Stimulated activated naive CD8-positive, alpha-beta T cell treated with anti-CD3 and anti-CD28 coated beads, Interleukin-15, Interleukin-2, amounts not matched to agents 100 U/mL and 50 U/mL, for 24 hours (primary cell): Measurements from ENCODE around the gene NPC1L1.

Experiments
- ATAC-seq: fragments of 150-1000 bp; cut with Tn5 transposase; one replicate; pipeline ENCODE4 v1.10.0; 2021
- DNase-seq: peaks from one replicate; pipeline ENCODE4 v3.0.0; 2021

NPC1L1 gene

DNA sequence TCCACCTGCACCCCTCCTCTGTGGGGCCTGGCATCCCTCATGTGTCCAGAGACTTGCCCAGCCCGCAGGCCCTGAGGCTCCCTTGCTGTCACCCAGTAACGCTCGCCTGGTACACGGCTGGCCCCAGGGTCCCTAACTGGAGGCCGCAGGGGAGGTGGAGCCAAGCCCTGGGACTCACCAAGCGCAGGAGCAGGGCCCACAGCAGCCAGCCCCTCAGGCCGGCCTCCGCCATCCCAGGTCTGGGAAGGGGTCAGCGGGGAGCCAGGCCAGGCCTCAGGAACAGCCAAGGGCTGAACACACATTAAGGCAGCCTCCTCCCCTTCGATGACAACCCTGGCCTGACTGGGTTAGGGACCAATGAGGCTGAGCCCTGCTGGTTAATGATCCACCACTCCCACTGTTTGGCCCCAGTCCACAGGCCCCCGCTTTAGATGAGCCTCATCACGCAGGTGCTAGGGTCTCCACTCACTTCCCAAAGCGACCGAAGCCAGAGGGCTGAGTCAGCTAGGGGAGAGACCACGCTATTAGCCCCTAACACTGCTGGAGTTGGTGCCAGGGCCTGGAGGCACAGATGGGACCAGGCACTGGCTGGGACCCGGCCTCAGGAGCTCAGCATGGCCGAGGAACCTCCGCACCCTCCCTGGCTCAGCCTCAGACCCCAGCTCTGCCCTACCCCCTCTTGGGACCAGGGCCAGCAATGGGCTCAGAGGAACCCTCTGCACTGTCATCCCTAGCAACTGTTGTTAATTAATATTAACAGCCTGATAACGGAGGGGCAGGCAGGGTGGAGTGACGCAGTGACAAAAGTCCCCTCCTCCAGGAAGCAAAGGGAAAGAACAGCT, at the start of gene NPC1L1:
Gene NPC1L1 (minus strand): TSS at position 303 of the 842 bp plus-strand sequence. CDS start 71 bp downstream, at position 232.
- no peak for ATAC-seq
- DNase-seq: no peak

DNA sequence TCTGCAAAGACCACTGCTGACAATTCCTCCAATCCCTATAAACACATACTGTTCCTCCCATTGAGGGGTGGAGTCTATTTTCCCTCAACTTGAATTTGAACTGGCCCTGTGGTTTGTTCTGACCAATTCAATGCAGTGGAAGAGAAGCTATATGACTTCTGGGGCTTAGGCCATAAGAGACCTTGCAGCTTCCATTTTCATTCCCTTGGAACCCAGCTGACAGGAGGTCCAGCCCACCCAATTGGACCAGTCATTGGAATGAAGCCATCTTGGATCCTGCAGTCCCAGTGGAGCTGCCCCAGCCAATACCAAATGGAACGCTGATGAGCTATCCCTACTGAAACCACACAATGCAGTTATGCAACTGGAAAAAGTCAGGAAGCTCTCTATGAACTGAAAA, 49.8 kb upstream of the NPC1L1 start:
- no peak for ATAC-seq
- no peak for DNase-seq

DNA sequence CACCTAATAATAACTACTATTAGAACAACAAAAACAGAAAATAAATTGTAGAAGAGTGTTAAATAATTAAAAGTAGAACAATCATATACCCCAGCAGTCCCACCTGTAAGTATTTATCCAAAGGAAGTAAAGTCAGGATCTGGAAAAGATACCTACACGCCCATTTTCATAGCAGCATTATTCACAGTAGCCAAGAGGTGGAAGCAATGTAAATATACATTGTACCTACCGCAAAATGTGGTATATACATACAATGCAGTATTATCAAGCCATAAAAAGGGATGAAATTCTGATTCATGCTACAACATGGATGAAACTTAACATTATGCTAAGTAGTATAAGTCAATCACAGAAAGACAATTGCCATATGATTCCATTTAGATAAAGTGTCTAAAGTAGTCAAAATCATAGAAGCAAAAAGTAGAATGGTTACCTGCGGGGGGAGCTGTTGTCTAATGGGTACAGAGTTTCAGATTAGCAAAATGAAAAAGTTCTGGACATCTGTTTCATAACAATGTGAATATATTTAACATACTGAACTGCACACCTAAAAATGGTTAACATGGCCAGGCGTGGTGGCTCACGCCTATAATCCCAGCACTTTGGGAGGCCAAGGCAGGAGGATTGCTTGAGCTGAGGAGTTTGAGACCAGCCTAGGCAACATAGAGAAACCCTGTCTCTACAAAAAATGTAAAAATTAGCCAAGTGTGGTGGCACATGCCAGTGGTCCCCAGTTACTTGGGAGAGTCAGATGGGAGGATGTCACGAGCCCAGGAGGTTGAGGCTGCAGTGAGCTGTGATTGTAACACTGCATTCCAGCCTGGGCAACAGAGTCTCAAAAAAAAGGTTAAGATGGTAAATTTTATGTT, 46.9 kb upstream of the NPC1L1 start:
- peak; percentile 77 for ATAC-seq
- peak; percentile 59 for DNase-seq

- no peak for DNase-seq
- ATAC-seq: no peak
These were observed 42.2 kb upstream of the NPC1L1 start for GRCh38 chr7:44583146-44583865.

DNA sequence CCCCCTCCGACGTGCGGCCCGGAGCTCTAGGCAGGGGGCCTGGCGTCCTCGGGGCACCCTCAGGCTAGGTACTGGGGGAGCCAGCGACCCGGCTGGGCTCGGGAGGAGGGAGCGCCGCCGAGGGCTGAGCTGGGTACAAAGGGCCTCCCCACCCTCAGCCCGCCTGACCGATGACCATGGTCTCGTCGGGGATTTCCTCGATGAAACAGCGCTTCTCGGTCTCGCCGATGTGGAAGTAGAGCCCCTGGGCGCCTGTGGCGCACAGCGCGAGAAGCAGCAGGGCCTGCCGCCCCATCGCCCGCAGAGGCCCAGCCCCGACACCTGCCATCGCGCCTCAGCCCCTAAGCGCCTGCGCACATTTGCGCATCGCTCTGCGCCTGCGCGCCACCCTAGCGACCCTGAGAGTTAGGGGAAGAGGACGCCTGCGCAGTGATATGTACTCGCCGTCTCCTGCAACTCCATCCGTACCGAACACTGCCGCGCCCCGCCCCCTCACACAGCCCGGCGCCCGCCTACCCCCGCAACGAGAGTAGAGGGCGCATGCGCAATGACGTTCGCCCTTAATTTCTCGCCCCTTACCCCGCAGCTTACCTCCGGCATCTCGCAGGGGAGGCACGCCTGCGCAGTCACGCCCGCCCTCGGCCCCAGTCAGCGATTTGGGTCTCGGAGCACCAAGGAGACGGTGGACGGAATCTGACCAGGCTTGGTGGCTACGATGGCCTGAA, 40.9 kb upstream of the NPC1L1 start, which contains the start of gene TMED4:
Gene TMED4 (minus strand): TSS at position 353 of the 725 bp plus-strand sequence. CDS start 25 bp downstream, at position 328.
- peak; percentile 96 for ATAC-seq
- peak; percentile 100 for DNase-seq

GRCh38 chr7:44580945-44581878, 40.1 kb upstream of the NPC1L1 start:
- DNase-seq: peak; percentile 56
- peak; percentile 36 for ATAC-seq

GRCh38 chr7:44576228-44576627, 35.1 kb upstream of the NPC1L1 start:
- DNase-seq (no peak), ATAC-seq (no peak)

GRCh38 chr7:44575054-44575453, 33.9 kb upstream of the NPC1L1 start:
- DNase-seq (no peak), ATAC-seq (no peak)

DNA sequence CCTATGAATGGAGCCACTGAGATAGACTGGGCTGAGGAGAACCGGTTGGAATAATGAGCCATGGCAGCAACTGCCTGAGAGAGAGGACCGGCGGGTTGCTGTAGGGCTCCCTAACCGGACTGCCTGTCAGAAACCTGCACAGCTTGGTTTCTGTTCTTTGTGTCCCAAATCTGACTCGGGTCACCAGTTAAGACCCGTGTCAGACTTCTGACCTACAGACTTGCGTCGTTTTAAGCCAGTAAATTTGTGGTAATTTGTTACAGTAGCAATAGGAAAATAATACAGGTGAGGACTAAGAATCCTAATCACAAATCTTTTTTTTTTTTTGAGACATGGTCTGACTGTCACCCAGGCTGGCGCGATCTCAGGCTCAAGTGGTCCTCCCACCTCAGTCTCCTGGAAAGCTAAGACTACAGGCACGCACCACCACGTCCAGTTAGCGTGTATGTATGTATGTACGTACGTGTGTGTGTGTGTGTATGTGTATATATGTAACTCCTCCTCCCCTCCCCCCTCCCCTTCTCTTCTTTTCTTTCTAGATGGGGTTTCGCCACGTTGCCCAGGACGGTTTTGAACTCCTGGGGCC, 33.2 kb upstream of the NPC1L1 start:
- no peak for DNase-seq
- no peak for ATAC-seq

DNA sequence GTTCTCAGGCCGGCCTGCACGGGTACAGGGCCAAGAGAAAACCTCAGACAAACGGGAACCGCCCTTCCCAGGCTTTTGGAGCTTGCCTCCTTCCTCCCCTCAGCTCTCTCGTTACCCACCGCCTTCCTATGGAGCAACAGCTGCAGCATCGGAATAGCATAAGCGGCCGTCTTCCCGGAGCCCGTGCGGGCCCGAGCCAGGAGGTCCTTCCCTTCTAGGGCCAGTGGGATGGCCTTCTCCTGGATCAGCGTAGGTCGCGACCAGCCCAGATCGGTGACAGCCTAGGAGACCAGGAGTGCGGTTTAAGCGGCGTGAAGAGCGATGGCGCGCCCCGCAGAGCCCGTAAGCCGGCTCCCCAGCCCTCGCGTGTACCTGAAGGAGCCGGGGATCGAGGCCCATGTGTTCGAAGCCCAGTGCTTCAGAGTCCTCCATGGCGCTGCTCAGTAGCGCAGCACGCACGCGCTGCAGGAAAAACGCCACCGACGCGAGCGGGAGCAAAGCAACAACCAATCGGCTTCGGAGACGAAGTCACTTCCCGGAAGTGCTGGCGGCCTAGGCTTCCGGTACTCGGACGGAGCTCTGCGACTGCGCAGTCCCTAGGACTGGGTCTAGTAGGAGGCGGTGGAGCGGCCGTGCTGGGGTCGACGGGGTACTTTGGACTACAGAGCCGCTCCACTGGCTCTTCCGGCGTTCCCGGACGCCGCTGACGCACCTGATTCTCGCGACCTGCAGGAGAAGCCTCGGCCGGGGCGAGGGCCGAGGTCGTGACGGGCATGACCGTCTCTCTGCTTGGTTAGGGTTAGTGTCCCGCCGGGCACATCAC, 32.5 kb upstream of the NPC1L1 start, which contains the start of gene DDX56:
Gene DDX56 (minus strand): TSS at position 445 of the 823 bp plus-strand sequence. CDS start 13 bp downstream, at position 432.
- DNase-seq: peak; percentile 94
- ATAC-seq: peak; percentile 97

- no peak for DNase-seq
These were observed 31.6 kb upstream of the NPC1L1 start for GRCh38 chr7:44572771-44573170.

DNA sequence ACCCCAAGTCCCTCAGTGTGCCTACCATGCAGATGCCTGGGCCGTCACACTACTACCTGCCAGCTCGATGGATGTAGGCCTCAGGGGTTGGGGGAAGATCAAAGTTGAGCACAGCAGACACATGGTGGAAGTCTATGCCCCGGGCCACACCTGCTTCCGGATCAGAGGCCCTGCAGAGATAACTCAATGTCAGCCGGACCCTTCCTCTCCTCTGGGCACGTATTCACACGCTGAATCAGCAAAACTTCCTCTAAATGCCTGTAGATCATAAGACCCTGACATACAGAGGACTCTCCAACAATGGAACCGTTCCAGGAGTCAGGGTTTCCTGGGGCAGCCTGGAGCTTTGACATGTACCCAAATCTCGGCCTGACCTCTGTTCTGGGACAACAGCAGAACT, 28.8 kb upstream of the NPC1L1 start:
- no peak for DNase-seq
- no peak for ATAC-seq

More at GRCh38 chr7:44572771-44573170, 31.6 kb upstream of the NPC1L1 start:
- no peak for ATAC-seq

DNA sequence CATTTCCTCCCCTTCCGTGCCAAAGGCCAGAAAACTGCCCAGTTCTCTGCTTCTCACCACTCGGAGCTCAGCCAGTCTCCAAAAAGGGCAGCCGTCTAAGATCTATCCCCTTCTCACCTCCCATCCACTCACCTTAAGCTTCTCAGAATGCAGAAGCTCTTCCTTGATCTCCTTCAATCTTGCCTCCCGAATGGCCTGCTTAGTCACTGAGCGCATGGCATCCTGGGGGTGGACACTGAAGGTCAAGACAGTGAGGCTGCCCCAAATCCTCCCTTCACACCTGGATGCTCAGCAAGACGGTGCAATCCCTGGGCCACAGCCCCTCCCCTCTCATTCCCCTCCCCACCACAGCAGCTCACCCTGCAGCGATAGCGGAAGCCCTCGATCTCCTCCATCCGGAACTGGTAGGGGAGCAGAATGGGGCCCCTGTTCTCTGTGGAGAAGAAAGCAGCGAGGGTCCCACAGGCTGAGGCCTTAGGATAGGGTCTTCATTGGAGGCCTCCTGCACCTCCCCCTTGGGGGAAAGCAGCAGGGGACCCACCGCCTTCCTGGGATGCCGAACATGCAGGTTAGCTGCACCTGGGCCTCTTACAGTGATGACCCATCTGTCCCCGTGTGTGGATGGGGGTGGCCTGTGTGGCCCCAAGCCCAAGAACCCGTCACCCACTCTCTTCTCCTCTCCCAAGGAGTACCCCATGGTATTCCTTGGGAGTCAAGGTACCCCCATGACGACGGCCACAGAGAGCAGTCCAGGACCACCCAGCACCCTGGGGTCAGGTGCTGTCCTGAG, 27.8 kb upstream of the NPC1L1 start:
- DNase-seq (no peak), ATAC-seq (no peak)

DNA sequence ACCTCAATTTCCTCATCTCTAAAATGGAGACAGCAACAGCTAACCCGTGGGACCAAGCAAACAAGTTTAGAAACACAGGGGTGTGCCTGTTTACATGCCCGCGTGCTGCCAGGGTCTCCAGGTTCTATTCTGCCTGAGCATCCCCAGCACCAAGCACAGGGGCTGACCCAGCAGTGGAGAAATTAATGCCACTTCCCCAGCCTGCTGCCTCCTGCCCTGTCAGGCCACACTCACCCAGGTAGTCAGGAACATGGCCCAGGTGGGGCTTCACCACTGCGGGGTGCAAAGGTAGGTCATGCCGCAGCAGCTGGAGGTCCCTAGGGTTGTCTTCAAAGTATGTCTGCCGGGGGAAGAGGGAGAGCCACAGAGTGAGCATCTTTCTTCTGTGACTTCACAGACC, 26.8 kb upstream of the NPC1L1 start:
- no peak for ATAC-seq
- DNase-seq: no peak

DNA sequence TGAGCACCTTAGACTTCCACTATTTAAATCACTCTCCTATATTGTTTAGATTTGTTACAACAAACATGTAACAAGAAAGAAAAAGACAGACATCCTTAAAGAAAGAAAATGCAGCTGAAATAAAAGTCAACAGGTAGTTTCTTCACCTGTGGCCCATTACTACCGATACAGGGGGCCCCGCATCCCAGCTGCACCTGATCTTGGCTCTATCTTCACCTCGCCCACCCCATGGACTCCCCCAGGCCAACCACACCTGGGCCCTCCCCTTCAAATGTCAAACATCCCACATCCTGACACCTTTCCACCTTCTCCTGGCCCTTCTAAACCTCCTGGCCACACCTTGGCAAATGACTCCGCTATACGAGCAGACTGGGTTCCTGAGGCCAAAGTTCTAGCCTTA, 25.6 kb upstream of the NPC1L1 start:
- DNase-seq (no peak), ATAC-seq (no peak)

- peak; percentile 20 for ATAC-seq
- DNase-seq: no peak
These were observed 24.8 kb upstream of the NPC1L1 start for GRCh38 chr7:44565795-44566559.

DNA sequence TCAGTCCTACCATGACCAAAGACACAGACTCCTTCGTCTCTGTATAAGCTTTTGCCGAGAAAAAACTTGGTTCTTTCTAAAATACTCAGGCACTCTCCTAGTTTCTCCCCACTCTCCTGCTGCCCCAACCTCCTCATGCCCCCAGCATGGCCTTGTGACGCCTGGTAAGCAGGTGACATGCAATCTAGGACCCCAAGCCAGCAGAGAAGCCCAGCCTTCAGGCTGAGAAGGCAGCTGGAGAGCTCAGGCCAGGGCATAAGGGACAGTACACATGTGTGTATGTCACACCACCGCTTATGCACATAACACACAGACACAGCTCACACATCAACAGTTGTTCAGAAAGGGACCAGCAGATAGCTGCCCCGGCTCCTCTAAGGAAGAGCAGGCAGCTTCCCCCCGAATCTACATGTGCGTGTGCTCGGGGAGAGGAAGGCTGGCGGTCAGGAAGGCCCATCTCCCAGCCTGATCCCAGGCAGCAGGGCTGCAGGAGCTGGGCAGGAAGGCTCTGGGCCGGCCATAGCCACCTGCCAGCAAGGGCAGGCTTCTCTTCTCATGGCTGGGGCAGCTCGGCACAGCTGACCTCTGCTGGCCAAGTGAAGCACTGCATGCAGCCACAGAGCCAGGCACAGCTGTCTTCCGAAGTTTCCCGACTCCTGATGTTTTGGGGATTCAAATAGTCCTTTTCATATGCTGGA, 24.1 kb upstream of the NPC1L1 start:
- peak; percentile 63 for ATAC-seq
- DNase-seq: peak; percentile 71
